ENCODE measurements around the gene GALNTL6. TPM values are rescaled to one million over a fixed set of nuclear protein-coding genes. Genes with fewer than 3 reads are reported as not detected.

The GALNTL6 gene
- total RNA-seq, 1 donor from 2014 or later, result not detected

DNA sequence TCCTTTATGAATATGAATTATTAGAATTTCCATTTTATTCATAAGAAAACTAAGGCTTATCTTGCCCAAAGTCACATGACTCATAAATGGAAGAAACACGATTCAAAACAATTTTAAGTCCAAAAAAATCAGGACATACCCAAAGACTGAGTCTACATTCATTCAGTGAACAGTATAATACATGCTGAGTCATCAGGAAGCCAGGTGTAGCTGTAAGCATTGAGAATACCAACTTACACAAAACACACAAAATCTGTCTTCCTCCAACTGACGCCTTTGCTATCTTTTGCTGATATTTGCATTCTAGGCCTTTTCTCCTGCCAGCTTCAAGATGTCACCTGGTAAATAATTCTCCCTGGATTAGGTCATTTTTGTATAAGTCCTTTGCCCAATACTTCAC is 835.3 kb downstream of the GALNTL6 start:
- FAIRE-seq (no peak), DNase-seq (ENCODE audit: low read depth) (peak; percentile 60)
- no peak for TF ChIP-seq CTCF (IDR thresholded peaks at IDR 0.05; ENCODE audit: insufficient read depth, low read length, severe bottlenecking)
- Histone ChIP-seq H3K4me3 (ENCODE audit: low read depth, low read length) (no peak overlapping the region), H3K27me3 (ENCODE audit: control insufficient read depth, insufficient read depth, low read length) (no peaks in the 10 kb centered on the region), H3K36me3 (ENCODE audit: control insufficient read depth, insufficient read depth, low read length) (no peaks in the 10 kb centered on the region)

DNA sequence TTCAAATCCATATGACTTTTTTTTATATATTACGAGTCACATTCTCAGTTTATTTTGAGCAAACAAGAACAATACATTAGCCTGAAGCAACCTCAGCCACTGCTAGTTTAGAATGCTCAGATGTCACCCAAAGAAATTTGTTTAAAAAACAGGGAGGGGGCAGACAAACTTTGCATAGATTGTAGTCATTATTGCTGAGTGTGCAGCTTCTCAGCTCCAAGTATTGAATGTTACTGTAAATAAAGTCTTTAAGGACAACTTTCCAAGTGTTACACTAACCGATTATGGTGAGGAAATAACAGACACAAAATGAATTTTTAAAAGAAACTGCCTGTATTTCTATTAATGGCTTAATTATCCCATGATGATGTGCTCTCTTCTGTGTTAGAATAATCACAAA is 835.9 kb downstream of the GALNTL6 start:
- H3K36me3 ChIP-seq (ENCODE audit: control insufficient read depth, insufficient read depth, low read length), result no peaks in the 10 kb centered on the region
- no peak overlapping the region for H3K4me3 ChIP-seq (ENCODE audit: low read depth, low read length)
- H3K27me3 ChIP-seq (ENCODE audit: control insufficient read depth, insufficient read depth, low read length), result no peaks in the 10 kb centered on the region
- TF ChIP-seq CTCF (IDR thresholded peaks at IDR 0.05; ENCODE audit: insufficient read depth, low read length, severe bottlenecking), result no peak
- no peak for FAIRE-seq
- DNase-seq (ENCODE audit: low read depth), result no peak

DNA sequence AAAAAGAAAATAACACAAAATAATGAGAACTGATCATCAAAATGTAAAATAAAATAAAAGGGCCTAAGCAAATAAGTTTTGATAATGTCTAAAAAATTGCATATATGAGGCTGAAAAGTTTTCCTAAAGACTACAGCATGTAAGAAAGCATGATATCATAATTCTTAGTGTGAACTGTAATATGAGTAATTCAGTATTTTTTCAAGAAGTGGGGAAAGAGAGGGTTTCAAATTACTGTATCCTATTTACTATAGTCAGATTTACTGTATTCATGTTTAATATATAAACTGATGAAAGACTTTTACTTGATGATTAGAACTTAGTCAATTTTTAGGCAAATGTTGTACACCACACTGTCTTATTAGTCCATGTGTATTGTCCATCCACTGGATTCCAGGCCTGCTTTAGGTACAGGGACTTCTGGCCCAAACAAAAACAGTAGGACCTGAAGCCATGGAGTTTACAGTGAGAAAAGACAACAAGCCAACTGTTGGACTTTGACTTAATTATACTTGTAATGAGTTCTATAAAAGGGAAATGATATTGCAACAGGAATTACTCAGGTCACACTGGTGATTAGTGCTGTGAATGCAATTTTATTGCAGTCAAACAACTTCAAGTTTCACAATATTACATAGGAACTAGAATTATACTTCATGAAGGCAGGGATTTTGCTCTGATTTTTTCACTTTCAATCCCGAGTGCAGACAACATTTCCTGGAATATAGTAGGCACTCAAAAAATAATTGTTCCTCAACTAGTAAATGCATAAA is 837.7 kb downstream of the GALNTL6 start:
- no peak for TF ChIP-seq CTCF (IDR thresholded peaks at IDR 0.05; ENCODE audit: insufficient read depth, low read length, severe bottlenecking)
- Histone ChIP-seq H3K36me3 (ENCODE audit: control insufficient read depth, insufficient read depth, low read length) (no peaks in the 10 kb centered on the region), H3K27me3 (ENCODE audit: control insufficient read depth, insufficient read depth, low read length) (no peaks in the 10 kb centered on the region), H3K4me3 (ENCODE audit: low read depth, low read length) (no peak overlapping the region)
- DNase-seq (ENCODE audit: low read depth), result no peak
- no peak for FAIRE-seq

- FAIRE-seq (no peak), DNase-seq (ENCODE audit: low read depth) (no peak)
- H3K4me3 ChIP-seq (ENCODE audit: low read depth, low read length), result no peak overlapping the region
- no peak for TF ChIP-seq CTCF (IDR thresholded peaks at IDR 0.05; ENCODE audit: insufficient read depth, low read length, severe bottlenecking)
- no peaks in the 10 kb centered on the region for H3K36me3 ChIP-seq (ENCODE audit: control insufficient read depth, insufficient read depth, low read length)
- no peaks in the 10 kb centered on the region for H3K27me3 ChIP-seq (ENCODE audit: control insufficient read depth, insufficient read depth, low read length)
These were observed 838.8 kb downstream of the GALNTL6 start for GRCh38 chr4:172651961-172652360.

- no peaks in the 10 kb centered on the region for H3K27me3 ChIP-seq (ENCODE audit: control insufficient read depth, insufficient read depth, low read length)
- TF ChIP-seq CTCF (IDR thresholded peaks at IDR 0.05; ENCODE audit: insufficient read depth, low read length, severe bottlenecking), result no peak
- FAIRE-seq, result no peak
These were observed 839.2 kb downstream of the GALNTL6 start for GRCh38 chr4:172652369-172652768.

DNA sequence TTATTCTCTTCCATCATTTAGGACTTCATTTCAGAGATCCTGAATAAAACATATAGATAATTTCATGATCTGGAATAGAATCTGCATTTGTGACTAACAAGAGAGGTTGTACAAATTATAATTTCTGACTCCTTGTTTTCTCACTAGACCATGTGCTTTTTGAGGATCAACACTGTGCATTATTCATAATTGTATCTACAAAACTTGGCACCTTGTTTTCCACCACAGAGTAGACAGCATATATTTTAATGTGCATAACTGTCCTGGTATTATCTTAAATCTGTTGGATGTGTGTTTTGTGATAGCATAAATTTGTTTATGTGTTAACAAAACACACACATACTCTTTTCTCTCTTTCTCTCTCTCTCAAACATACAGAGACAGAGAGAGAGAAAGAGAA is 840.5 kb downstream of the GALNTL6 start:
- no peaks in the 10 kb centered on the region for H3K36me3 ChIP-seq (ENCODE audit: control insufficient read depth, insufficient read depth, low read length)
- DNase-seq (ENCODE audit: low read depth), result no peak
- no peak for TF ChIP-seq CTCF (IDR thresholded peaks at IDR 0.05; ENCODE audit: insufficient read depth, low read length, severe bottlenecking)
- H3K4me3 ChIP-seq (ENCODE audit: low read depth, low read length), result no peak overlapping the region
- no peak for FAIRE-seq
- no peaks in the 10 kb centered on the region for H3K27me3 ChIP-seq (ENCODE audit: control insufficient read depth, insufficient read depth, low read length)

More at GRCh38 chr4:172652369-172652768, 839.2 kb downstream of the GALNTL6 start:
- Histone ChIP-seq H3K36me3 (ENCODE audit: control insufficient read depth, insufficient read depth, low read length) (no peaks in the 10 kb centered on the region), H3K4me3 (ENCODE audit: low read depth, low read length) (no peak overlapping the region)
- DNase-seq (ENCODE audit: low read depth), result no peak
